T-helper 2 cell treated with Interferon-gamma antibody and Interleukin-4, amounts not matched to agents 100 ng/mL and 5 ng/mL, for 36 hours (primary cell): Measurements from ENCODE around the gene LMCD1. TPM values are rescaled to one million over a fixed set of nuclear protein-coding genes. Genes with fewer than 3 reads are reported as not detected.

ENCODE experiments used
- intact Hi-C: fragments of 100-400 bp; cut with micrococcal nuclease; formaldehyde crosslinking; loops from one replicate; pipeline ENCODE4 v1.15.1; 2023
- total RNA-seq: library from RNA; stranded (reverse); gene quantifications from 2 replicates; pipeline ENCODE4 v1.2.3, GENCODE V29; 2022

LMCD1 gene
- total RNA-seq, 1 donor from 2014 or later = 1.2 TPM

- intact Hi-C loops = no loop called here
Measured at GRCh38 chr3:8482960-8483665, 18.5 kb upstream of the LMCD1 start.

- intact Hi-C loops = no loop called here
Measured at GRCh38 chr3:8484409-8485140, 17.0 kb upstream of the LMCD1 start.

GRCh38 chr3:8485141-8485870 lies 16.3 kb upstream of the LMCD1 start:
- intact Hi-C loops = no loop called here

GRCh38 chr3:8485943-8486342 lies 15.7 kb upstream of the LMCD1 start:
- intact Hi-C loops = no loop called here

GRCh38 chr3:8486434-8486833 lies 15.2 kb upstream of the LMCD1 start:
- intact Hi-C loops = no loop called here

- intact Hi-C loops = no loop called here
Measured at GRCh38 chr3:8486936-8487335, 14.7 kb upstream of the LMCD1 start.

GRCh38 chr3:8488411-8488810 lies 13.2 kb upstream of the LMCD1 start:
- intact Hi-C loops = no loop called here

DNA sequence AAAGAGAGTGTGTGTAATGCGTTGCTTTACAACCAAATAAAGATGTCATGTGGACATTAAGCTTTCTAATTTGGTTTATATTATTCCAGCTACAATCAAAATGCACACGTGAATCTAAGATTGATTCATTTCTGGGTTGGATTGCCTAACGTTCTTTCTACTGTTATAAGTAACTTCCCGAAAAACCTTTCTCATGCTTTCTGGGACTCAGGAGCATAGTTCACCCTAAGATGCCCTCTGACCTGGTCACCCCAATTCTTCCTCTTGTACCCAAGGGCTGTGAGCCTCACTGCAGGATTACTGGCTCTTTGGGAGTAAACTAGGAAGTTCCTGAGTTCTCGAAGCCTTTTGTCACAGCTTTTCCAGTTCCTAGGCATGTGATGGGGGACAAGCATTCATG lies 12.7 kb upstream of the LMCD1 start:
- intact Hi-C loops = no loop called here

DNA sequence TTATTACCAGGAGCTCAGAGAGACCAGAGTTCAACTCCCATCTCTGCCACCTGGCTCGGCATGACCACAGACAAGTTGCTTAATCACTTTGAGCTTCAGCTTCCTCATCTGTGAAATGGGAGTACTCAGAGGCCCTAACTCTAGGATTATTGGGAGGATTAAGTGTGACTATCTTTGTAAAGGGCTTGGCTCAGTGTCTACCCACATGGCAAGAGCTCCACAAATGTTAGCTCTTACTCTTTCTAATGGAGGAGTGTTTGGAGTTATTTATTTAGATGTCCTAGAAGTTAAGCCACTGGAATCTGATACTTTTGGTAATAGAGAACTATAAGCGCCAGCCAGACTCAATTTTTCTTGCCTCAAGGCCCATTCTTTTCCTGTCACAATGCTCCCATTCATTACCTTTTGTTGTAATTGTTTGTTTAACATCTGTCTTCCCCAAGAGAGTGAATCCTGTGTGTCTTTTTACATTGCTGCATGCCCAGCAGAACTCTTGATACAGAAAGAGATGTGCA lies 12.3 kb upstream of the LMCD1 start:
- intact Hi-C loops = no loop called here

GRCh38 chr3:8490079-8490552 lies 11.5 kb upstream of the LMCD1 start:
- intact Hi-C loops = no loop called here

DNA sequence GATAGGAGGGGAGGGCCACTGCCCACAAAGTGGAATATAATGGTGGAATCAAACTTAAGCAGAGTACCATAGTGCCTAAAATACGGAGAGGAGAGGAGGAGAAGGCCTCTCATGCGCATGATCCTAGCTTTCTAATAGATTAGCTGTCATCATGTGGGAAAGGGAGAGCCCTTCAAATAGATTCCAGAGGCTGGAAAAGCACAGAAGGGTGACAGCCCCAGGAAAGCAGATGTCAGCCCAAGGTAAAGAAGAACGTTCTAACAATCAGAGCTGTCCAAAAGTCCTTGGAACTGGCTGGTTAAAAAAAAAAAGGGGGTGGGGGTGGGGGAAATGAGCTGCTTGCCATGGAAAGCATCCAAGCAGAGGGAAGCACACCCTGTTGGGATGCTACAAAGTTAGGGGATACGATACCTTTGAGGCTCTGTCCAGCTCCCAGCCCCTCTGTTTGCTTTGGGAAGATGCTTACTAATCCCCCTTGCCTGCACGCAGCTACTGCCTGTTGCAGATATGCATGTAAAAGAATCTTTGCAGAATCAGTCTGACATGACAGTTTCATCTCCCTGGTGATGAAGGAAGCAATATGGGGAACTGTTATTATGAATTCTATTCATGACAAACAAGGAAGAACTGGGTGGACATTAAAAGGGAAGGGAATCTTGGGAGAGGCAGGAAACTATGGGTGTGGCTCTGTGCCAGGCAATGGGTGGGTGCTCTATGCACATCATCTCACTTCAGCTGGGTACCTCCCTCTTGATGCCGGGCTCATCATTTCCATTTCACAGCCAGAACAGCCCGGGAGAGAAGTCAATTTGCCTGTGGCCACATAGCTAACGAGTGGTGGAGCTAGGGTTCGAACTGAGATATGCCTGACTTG lies 10.1 kb upstream of the LMCD1 start:
- intact Hi-C loops = no loop called here

- intact Hi-C loops = no loop called here
Measured at GRCh38 chr3:8492744-8493511, 8.7 kb upstream of the LMCD1 start.

DNA sequence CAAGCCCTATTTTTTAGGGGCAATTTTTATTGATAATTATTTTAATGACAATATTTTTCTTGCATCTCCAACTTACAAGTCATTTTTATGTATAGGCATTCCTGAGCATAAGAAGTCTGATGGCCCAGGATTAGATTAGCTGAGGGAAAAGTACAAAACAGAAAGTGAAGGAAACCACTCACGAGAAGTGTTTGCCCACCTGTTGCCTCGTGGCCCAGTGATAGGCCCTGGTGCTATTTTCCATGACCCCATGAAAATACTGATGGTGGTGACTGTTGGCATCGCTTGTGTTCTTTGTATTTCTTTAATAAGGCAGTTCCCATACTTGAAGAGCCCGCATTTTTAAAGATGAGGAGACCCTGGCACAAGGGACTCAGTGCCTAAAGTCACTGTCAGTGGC lies 7.9 kb upstream of the LMCD1 start:
- intact Hi-C loops = no loop called here

GRCh38 chr3:8494327-8494726 lies 7.3 kb upstream of the LMCD1 start:
- intact Hi-C loops = no loop called here

- intact Hi-C loops = no loop called here
Measured at GRCh38 chr3:8497582-8497981, 4.0 kb upstream of the LMCD1 start.

DNA sequence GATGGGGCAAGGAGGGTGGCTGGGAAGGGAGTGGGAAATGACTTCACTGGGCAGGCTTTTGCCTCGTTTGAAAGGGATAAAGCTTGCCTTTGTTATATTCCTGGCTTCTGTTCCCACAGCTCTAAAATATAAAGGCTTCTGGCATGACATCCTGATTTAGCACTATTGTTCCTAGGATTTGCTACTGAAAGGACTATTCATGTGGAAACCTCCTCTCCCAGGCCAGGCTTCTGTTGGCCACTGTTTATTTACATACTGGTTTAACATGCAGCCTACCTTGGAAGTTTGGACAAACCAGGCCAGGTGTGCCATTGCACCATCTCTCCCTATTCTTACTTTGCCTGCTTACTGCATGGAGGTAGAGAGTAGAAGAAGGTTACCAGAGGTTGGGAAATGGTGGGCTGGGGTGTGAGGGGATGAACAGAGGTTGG lies 2.4 kb upstream of the LMCD1 start:
- intact Hi-C loops = no loop called here

DNA sequence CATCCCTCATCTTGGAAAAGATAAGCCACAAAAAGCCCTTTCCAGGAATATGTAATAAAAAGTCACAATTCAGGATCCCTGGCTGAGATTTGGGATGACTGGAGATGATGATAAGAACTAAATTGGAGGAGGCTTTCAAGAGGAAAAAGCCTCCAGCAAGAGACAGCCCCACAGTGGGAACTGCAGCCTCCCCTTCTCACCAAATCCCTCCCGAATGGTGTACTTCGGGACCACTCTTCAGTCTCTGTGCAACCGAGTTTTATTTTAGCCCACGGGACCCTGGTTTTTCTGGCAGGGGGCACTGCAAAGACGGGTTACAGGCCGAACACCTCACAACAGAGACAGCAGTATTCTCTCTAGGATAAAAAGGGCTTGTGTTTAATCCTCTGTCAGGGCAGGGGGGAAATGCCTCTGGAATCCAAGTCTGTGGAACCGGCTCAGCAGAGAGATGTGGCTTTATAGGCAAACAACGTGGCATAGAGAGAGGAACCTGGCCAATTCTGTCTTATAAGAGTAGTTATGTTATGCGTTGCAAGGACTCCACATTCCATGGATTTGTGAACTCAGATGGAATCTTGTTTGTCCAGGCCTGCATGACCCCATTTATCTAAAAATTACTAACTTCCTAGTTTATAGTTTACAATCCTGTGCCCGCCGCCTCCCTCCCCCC lies 1.2 kb upstream of the LMCD1 start:
- intact Hi-C loops = no loop called here

DNA sequence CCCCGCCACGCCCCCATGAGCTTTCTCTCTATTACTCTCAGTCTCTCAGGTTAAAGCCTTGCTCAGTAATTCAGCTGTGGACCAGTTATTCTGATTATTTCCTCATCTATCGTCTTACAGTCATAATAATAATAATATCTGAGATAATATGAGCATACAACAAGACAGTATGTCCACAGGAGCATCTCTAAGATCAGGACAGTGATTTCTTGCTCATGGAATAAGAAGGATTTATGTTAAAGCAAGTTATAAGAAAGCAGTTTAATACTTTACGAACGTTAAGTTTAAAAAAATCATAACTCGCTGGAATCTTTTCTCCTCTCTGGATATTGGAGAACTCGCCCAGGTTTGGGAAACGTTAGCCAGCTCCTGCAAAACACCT lies 643 bp upstream of the LMCD1 start:
- intact Hi-C loops = no loop called here

GRCh38 chr3:8503461-8503860 lies 1.8 kb downstream of the LMCD1 start:
- intact Hi-C loops = no loop called here
